HFFc6 (cell line): ENCODE results near the gene IQCH. TPM values are rescaled to one million over a fixed set of nuclear protein-coding genes. Genes with fewer than 3 reads are reported as not detected.
"Not testable (repeated sequence)": the region's sequence is repeated elsewhere in the genome, so short reads cannot be mapped to it uniquely, and the experiment has no call there.

Source experiments
- DNase-seq: peaks from one replicate; pipeline ENCODE4 v3.0.0-alpha.2; 2018
- H3K27ac Mint-ChIP-seq: 2 replicates; pipeline ENCODE4 v1.8.0; 2020; ENCODE audit warnings: mild to moderate bottlenecking, mixed read lengths
- H3K27me3 Mint-ChIP-seq: 2 replicates; pipeline ENCODE4 v1.8.0; 2021; ENCODE audit warnings: mild to moderate bottlenecking, moderate library complexity, mixed read lengths; ENCODE audit not compliant: insufficient read depth
- H3K36me3 Mint-ChIP-seq: 2 replicates; pipeline ENCODE4 v1.8.0; 2021; ENCODE audit warnings: low read depth, mixed read lengths
- H3K4me1 Mint-ChIP-seq: 2 replicates; pipeline ENCODE4 v1.8.0; 2020; ENCODE audit warnings: low read depth, mixed read lengths
- H3K4me3 Mint-ChIP-seq: 2 replicates; pipeline ENCODE4 v1.8.0; 2020; ENCODE audit warnings: mild to moderate bottlenecking, moderate library complexity, mixed read lengths
- H3K9me3 Mint-ChIP-seq: 2 replicates; pipeline ENCODE4 v1.8.0; 2020; ENCODE audit warnings: mild to moderate bottlenecking, mixed read lengths
- CTCF ChIP-seq: fragments of 200-600 bp; sonication (generic); IDR thresholded peaks from 2 replicates; pipeline ENCODE4 v1.5.0; 2021; ENCODE audit warnings: antibody characterized with exemption, mild to moderate bottlenecking
- total RNA-seq, 6 experiments: library from RNA; stranded (reverse); fragmentation: NEBNext Ultra II Directional; extraction: Animal tissue kit (Norgen Biotek cat#: 25700); gene quantifications; 2 replicates in 1 of 6; 3 replicates in 5 of 6; pipeline ENCODE4 v1.2.3, GENCODE V29; 2021

Gene IQCH
- total RNA-seq, 6 experiments from 2014 or later, result 1.1 to 2.2 (median 1.5) TPM

GRCh38 chr15:67240235-67241131, 14.1 kb upstream of the IQCH start:
- Mint-ChIP-seq H3K9me3 (no peaks in the 10 kb centered on the region), H3K36me3 (peaks cover 14% of the 10 kb centered on the region), H3K4me3 (no peak overlapping the region), H3K27me3 (no peaks in the 10 kb centered on the region), H3K4me1 (peaks cover 45% of the 10 kb centered on the region), H3K27ac (no peak overlapping the region)
- peak; percentile 46 for TF ChIP-seq CTCF
- no peak for DNase-seq

DNA sequence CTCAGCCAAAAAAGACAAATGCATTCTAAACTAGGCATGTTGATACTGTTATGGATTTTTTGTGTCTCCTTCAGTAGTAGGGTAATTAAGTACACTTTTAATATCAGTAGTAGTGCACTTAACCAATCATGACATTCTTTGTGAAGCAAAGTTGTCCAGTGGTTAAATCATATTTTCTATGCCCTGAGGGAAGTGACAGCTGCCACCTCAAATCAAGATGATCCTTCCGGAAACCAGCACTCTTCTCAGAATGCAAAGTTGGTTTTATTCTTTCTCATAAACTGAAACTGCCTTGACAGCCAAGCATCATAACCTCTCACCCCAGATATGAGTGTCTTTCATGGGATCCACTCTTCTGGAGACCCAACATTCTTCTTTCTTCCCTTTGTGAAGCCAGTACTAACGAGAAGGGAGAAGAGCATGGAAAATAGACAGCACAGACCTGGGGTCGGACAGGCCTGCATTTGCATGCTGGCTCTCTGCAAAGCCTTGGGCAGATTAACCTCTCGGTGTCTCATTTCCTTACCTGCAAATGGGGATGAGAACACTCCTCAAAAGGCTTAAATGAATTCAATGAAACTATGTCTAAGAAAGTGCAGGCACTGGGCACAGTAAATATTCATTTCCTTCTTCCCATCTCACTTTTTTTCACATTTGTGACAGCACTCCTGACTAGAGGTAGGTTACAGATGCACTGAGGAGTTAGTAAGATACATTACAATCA, 13.3 kb upstream of the IQCH start:
- DNase-seq, result no peak
- peaks cover 48% of the 10 kb centered on the region for H3K4me1 Mint-ChIP-seq
- no peaks in the 10 kb centered on the region for H3K9me3 Mint-ChIP-seq
- peaks cover 16% of the 10 kb centered on the region for H3K36me3 Mint-ChIP-seq
- H3K27me3 Mint-ChIP-seq, result no peaks in the 10 kb centered on the region
- H3K4me3 Mint-ChIP-seq, result no peak overlapping the region
- no peak overlapping the region for H3K27ac Mint-ChIP-seq
- no peak for TF ChIP-seq CTCF

DNA sequence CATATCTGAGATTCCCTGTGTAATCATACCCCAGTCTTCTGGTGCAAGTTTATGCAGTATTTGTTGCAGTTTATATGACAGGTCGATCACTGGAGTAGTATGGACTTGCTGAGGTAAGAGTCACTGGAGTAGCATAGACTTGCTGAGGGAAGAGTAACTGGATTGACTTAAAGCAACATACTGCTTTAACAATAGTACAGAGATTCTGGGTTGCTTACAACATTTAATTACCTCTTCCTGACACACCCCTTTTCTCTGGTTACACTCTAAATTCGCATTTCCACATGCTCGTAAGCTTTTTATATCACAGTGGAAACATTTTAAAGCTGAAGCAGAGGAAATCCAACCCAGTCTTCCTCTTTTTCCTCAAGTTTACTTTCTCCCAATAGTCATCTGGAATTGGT, 11.9 kb upstream of the IQCH start:
- Mint-ChIP-seq H3K4me3 (no peak overlapping the region), H3K27ac (peak overlapping the region; percentile 69), H3K36me3 (peaks cover 29% of the 10 kb centered on the region), H3K9me3 (peaks cover 4% of the 10 kb centered on the region), H3K4me1 (peaks cover 52% of the 10 kb centered on the region), H3K27me3 (no peaks in the 10 kb centered on the region)
- no peak for TF ChIP-seq CTCF
- no peak for DNase-seq

- peaks cover 31% of the 10 kb centered on the region for H3K36me3 Mint-ChIP-seq
- H3K4me3 Mint-ChIP-seq, result no peak overlapping the region
- H3K4me1 Mint-ChIP-seq, result peaks cover 60% of the 10 kb centered on the region
- no peak for DNase-seq
- TF ChIP-seq CTCF, result no peak
- peaks cover 4% of the 10 kb centered on the region for H3K9me3 Mint-ChIP-seq
- H3K27ac Mint-ChIP-seq, result no peak overlapping the region
- H3K27me3 Mint-ChIP-seq, result no peaks in the 10 kb centered on the region
Measured at GRCh38 chr15:67244971-67245478, 9.6 kb upstream of the IQCH start.

DNA sequence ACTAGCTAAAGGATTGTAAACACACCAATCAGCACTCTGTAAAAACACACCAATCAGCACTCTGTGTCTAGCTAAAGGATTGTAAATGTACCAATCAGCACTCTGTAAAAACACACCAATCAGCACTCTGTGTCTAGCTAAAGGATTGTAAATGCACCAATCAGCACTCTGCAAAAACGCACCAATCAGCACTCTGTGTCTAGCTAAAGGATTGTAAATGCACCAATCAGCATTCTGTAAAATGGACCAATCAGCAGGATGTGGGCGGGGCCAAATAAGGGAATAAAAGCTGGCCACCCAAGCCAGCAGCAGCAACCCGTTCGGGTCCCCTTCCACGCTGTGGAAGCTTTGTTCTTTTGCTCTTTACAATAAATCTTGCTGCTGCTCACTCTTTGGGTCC, 8.0 kb upstream of the IQCH start:
- H3K9me3 Mint-ChIP-seq, H3K27me3 Mint-ChIP-seq, H3K27ac Mint-ChIP-seq, H3K4me3 Mint-ChIP-seq, DNase-seq: not testable (repeated sequence)
- H3K36me3 Mint-ChIP-seq, result peaks cover 31% of the 10 kb centered on the region
- H3K4me1 Mint-ChIP-seq, result peaks cover 50% of the 10 kb centered on the region
